ENCODE data around the gene C1orf35.

DNA sequence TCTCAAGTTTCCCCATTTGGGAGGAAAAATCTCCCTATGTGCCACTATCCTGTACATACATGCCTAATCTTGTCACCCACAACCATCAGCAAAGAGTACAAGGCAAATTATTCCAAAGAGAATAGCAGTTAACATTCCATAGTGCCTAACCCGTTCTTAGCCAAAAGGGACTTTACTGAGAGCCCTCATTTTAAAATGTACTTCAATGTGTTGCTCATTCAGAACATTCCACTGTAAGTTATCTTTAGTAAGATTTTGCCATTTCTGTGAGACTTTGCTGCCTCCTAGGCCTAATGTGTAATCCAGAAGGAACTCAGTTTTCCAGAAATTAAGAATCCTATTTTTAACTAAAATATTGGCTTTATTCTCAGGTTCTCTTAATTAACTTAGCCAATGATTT lies 17.2 kb upstream of the C1orf35 start:
- TF ChIP-seq CTCF (IDR thresholded peaks at IDR 0.05): no peak
- TF ChIP-seq EZH2 (IDR thresholded peaks at IDR 0.05): no peak
- no peak for TF ChIP-seq EZH2phosphoT487 (IDR thresholded peaks at IDR 0.05)

Data from neural progenitor cell (in vitro differentiated cells).